ENCODE results near the gene KIAA0930. TPM values are rescaled to one million over a fixed set of nuclear protein-coding genes. Genes with fewer than 3 reads are reported as not detected.

Gene KIAA0930
- total RNA-seq, 4 donors from 2014 or later: 9.4 to 31.8 (median 19.6) TPM

GRCh38 chr22:45235101-45235777, 5.5 kb downstream of the KIAA0930 start:
- no peak for DNase-seq
- TF ChIP-seq POLR2A (IDR thresholded peaks at IDR 0.05) (no peak), CTCF (IDR thresholded peaks at IDR 0.05) (no peak)
- intact Hi-C loops (cut with DNase I; ENCODE audit: low total_unique reads): no loop called here
- Histone ChIP-seq H3K4me1 (no peaks in the 10 kb centered on the region), H3K36me3 (no peaks in the 10 kb centered on the region), H3K27me3 (no peaks in the 10 kb centered on the region), H3K4me3 (no peak overlapping the region), H3K27ac (no peak overlapping the region), H3K9me3 (no peaks in the 10 kb centered on the region)

- DNase-seq: no peak
- Histone ChIP-seq H3K4me1 (no peaks in the 10 kb centered on the region), H3K4me3 (no peak overlapping the region), H3K27me3 (no peaks in the 10 kb centered on the region), H3K36me3 (no peaks in the 10 kb centered on the region), H3K27ac (no peak overlapping the region), H3K9me3 (no peaks in the 10 kb centered on the region)
- intact Hi-C loops (cut with DNase I; ENCODE audit: low total_unique reads): no loop called here
- TF ChIP-seq CTCF (IDR thresholded peaks at IDR 0.05): no peak
- no peak for TF ChIP-seq POLR2A (IDR thresholded peaks at IDR 0.05)
Measured at GRCh38 chr22:45233827-45234226, 6.9 kb downstream of the KIAA0930 start.

GRCh38 chr22:45233386-45233785, 7.3 kb downstream of the KIAA0930 start:
- no peaks in the 10 kb centered on the region for H3K36me3 ChIP-seq
- H3K4me1 ChIP-seq: no peaks in the 10 kb centered on the region
- H3K4me3 ChIP-seq: no peak overlapping the region
- DNase-seq: no peak
- H3K9me3 ChIP-seq: no peaks in the 10 kb centered on the region
- H3K27ac ChIP-seq: no peak overlapping the region
- intact Hi-C loops (cut with DNase I; ENCODE audit: low total_unique reads): no loop called here
- TF ChIP-seq CTCF (IDR thresholded peaks at IDR 0.05) (no peak), POLR2A (IDR thresholded peaks at IDR 0.05) (no peak)
- no peaks in the 10 kb centered on the region for H3K27me3 ChIP-seq

GRCh38 chr22:45231293-45231692, 9.4 kb downstream of the KIAA0930 start:
- no peak for TF ChIP-seq POLR2A (IDR thresholded peaks at IDR 0.05)
- TF ChIP-seq CTCF (IDR thresholded peaks at IDR 0.05): no peak
- H3K4me1 ChIP-seq: no peaks in the 10 kb centered on the region
- DNase-seq: no peak
- H3K27me3 ChIP-seq: no peaks in the 10 kb centered on the region
- intact Hi-C loops (cut with DNase I; ENCODE audit: low total_unique reads): no loop called here
- H3K4me3 ChIP-seq: no peak overlapping the region
- H3K27ac ChIP-seq: no peak overlapping the region
- H3K9me3 ChIP-seq: no peaks in the 10 kb centered on the region
- H3K36me3 ChIP-seq: no peaks in the 10 kb centered on the region

- intact Hi-C loops (cut with DNase I; ENCODE audit: low total_unique reads): no loop called here
- H3K4me3 ChIP-seq: no peak overlapping the region
- no peaks in the 10 kb centered on the region for H3K9me3 ChIP-seq
- no peak overlapping the region for H3K27ac ChIP-seq
- no peaks in the 10 kb centered on the region for H3K27me3 ChIP-seq
- no peaks in the 10 kb centered on the region for H3K4me1 ChIP-seq
- TF ChIP-seq CTCF (IDR thresholded peaks at IDR 0.05) (no peak), POLR2A (IDR thresholded peaks at IDR 0.05) (no peak)
- no peak for DNase-seq
- H3K36me3 ChIP-seq: no peaks in the 10 kb centered on the region
Measured at GRCh38 chr22:45230026-45230721, 10.5 kb downstream of the KIAA0930 start.

Data from uterus (tissue), 4 donors.